GM23338 (cell line): ENCODE results near the gene FYTTD1. TPM values are rescaled to one million over a fixed set of nuclear protein-coding genes. Genes with fewer than 3 reads are reported as not detected.

Experiments used
- ATAC-seq: fragments of 200-7000 bp; cut with Tn5 transposase; 3 replicates; pipeline ENCODE4 v1.9.1; 2020
- DNase-seq: peaks from one replicate; pipeline ENCODE4 v3.0.0-alpha.2; 2015; ENCODE audit warnings: low spot score
- H2AFZ ChIP-seq: fragments of 200-600 bp; sonication (generic); 2 replicates; pipeline ENCODE4 v1.8.0; 2016; ENCODE audit warnings: antibody characterized with exemption, mild to moderate bottlenecking, moderate library complexity
- H3F3A ChIP-seq: fragments of 200-600 bp; sonication (generic); replicated peaks from 2 replicates; pipeline ENCODE4 v1.8.0; 2017; ENCODE audit warnings: antibody characterized with exemption, mixed run types, low read depth
- H3K27ac ChIP-seq: fragments of 200-600 bp; sonication (generic); 2 replicates; pipeline ENCODE4 v1.6.1; 2016; ENCODE audit warnings: low read depth
- H3K27me3 ChIP-seq: fragments of 200-600 bp; sonication (generic); 2 replicates; pipeline ENCODE4 v1.8.0; 2016; ENCODE audit warnings: mild to moderate bottlenecking, mixed run types, moderate library complexity; ENCODE audit not compliant: insufficient read depth
- H3K36me3 ChIP-seq: fragments of 200-600 bp; sonication (generic); 2 replicates; pipeline ENCODE4 v1.8.0; 2016; ENCODE audit warnings: mild to moderate bottlenecking; ENCODE audit not compliant: insufficient read depth
- H3K4me1 ChIP-seq: fragments of 200-600 bp; sonication (generic); 2 replicates; pipeline ENCODE4 v1.8.0; 2016; ENCODE audit warnings: mild to moderate bottlenecking, moderate library complexity; ENCODE audit not compliant: insufficient read depth
- H3K4me2 ChIP-seq: fragments of 200-600 bp; sonication (generic); 2 replicates; pipeline ENCODE4 v1.7.1; 2017; ENCODE audit warnings: mixed run types
- H3K4me3 ChIP-seq: fragments of 200-600 bp; sonication (generic); 2 replicates; pipeline ENCODE4 v1.6.1; 2016; ENCODE audit warnings: mixed run types
- H3K79me2 ChIP-seq: fragments of 200-600 bp; sonication (generic); replicated peaks from 2 replicates; pipeline ENCODE4 v1.8.0; 2017; ENCODE audit warnings: mild to moderate bottlenecking; ENCODE audit not compliant: insufficient read depth
- H3K9me2 ChIP-seq: fragments of 200-600 bp; sonication (generic); 2 replicates; pipeline ENCODE4 v1.8.0; 2017; ENCODE audit not compliant: insufficient read depth
- H4K20me1 ChIP-seq: fragments of 200-600 bp; sonication (generic); replicated peaks from 2 replicates; pipeline ENCODE4 v1.8.0; 2017; ENCODE audit warnings: mild to moderate bottlenecking; ENCODE audit not compliant: insufficient read depth
- H3K27ac Mint-ChIP-seq: 2 replicates; pipeline ENCODE4 v1.8.0; 2020; ENCODE audit warnings: inconsistent platforms, mild to moderate bottlenecking, moderate library complexity, mixed read lengths
- H3K27me3 Mint-ChIP-seq: 3 replicates; pipeline ENCODE4 v1.8.0; 2022; ENCODE audit warnings: low read depth, mild to moderate bottlenecking, moderate library complexity, mixed read lengths, inconsistent platforms; ENCODE audit not compliant: insufficient read depth, poor library complexity
- H3K36me3 Mint-ChIP-seq: 3 replicates; pipeline ENCODE4 v1.8.0; 2021; ENCODE audit warnings: low read depth, mild to moderate bottlenecking, inconsistent platforms, moderate library complexity, mixed read lengths
- H3K4me1 Mint-ChIP-seq: 3 replicates; pipeline ENCODE4 v1.8.0; 2020; ENCODE audit warnings: mild to moderate bottlenecking, inconsistent platforms, mixed read lengths
- H3K4me3 Mint-ChIP-seq: 3 replicates; pipeline ENCODE4 v1.8.0; 2021; ENCODE audit warnings: moderate library complexity, mild to moderate bottlenecking, inconsistent platforms, mixed read lengths
- H3K9me3 Mint-ChIP-seq: 3 replicates; pipeline ENCODE4 v1.8.0; 2020; ENCODE audit warnings: moderate library complexity, mild to moderate bottlenecking, inconsistent platforms, mixed read lengths
- CREB1 ChIP-seq: fragments of 250-450 bp; sonication (Bioruptor Pico); IDR thresholded peaks from 2 replicates; pipeline ENCODE4 v1.5.0; 2020; ENCODE audit warnings: low read depth, mild to moderate bottlenecking, moderate library complexity
- CTCF ChIP-seq, 2 experiments: fragments of 200-600 bp in 1 of 2; sonication (generic) in 1 of 2; conservative IDR thresholded peaks; 2 replicates each; pipeline versions ENCODE4 v1.5.1 to v1.6.1; 2016 to 2017; ENCODE audit warnings: antibody characterized with exemption in 2 of 2, low read depth in 2 of 2, mild to moderate bottlenecking in 2 of 2, moderate library complexity in 1 of 2
- ETS1 ChIP-seq: IDR thresholded peaks from 2 replicates; pipeline ENCODE4 v1.6.1; 2016; ENCODE audit warnings: antibody characterized with exemption
- EZH2 ChIP-seq: fragments of 200-600 bp; sonication (generic); IDR thresholded peaks from one replicate; pipeline ENCODE4 v1.8.0; 2017; ENCODE audit warnings: antibody characterized with exemption, mild to moderate bottlenecking, low read depth; ENCODE audit not compliant: unreplicated experiment
- EZH2phosphoT487 ChIP-seq: fragments of 200-600 bp; sonication (generic); IDR thresholded peaks from one replicate; pipeline ENCODE4 v1.8.1; 2018; ENCODE audit warnings: antibody characterized with exemption; ENCODE audit not compliant: unreplicated experiment
- JUNB ChIP-seq: IDR thresholded peaks from one replicate; pipeline ENCODE4 v1.6.1; 2016; ENCODE audit warnings: antibody characterized with exemption; ENCODE audit not compliant: unreplicated experiment
- NANOG ChIP-seq: IDR thresholded peaks from 2 replicates; pipeline ENCODE4 v1.6.1; 2016; ENCODE audit warnings: antibody characterized with exemption, borderline replicate concordance
- POLR2AphosphoS5 ChIP-seq: IDR thresholded peaks from 2 replicates; pipeline ENCODE4 v1.6.1; 2016; ENCODE audit warnings: antibody characterized with exemption, low read depth
- REST ChIP-seq: IDR thresholded peaks from one replicate; pipeline ENCODE4 v1.6.1; 2018; ENCODE audit warnings: antibody characterized with exemption; ENCODE audit not compliant: unreplicated experiment
- STAT1 ChIP-seq: IDR thresholded peaks from one replicate; pipeline ENCODE4 v1.6.1; 2016; ENCODE audit warnings: antibody characterized with exemption; ENCODE audit not compliant: unreplicated experiment
- ZNF114 ChIP-seq: fragments of 250-450 bp; sonication (Bioruptor Pico); IDR thresholded peaks from 2 replicates; pipeline ENCODE4 v1.5.0; 2020; ENCODE audit warnings: mild to moderate bottlenecking, moderate library complexity
- ZNF331 ChIP-seq: fragments of 250-450 bp; sonication (Bioruptor Pico); IDR thresholded peaks from 2 replicates; pipeline ENCODE4 v1.5.0; 2020; ENCODE audit warnings: low read depth, mild to moderate bottlenecking, moderate library complexity
- ZNF462 ChIP-seq: fragments of 250-450 bp; sonication (Bioruptor Pico); IDR thresholded peaks from 2 replicates; pipeline ENCODE4 v1.5.0; 2020; ENCODE audit warnings: mild to moderate bottlenecking, moderate library complexity
- polyA plus RNA-seq: library from polyadenylated mRNA; unstranded; fragments of >200 nt; fragmentation: Nextera tagmentation; extraction: Ambion mirVana; gene quantifications from 2 replicates; pipeline ENCODE4 v1.2.1, GENCODE V29; 2016
- total RNA-seq: library from RNA; depleted of rRNA; stranded (reverse); fragments of >200 nt; shearing (Covaris generic); gene quantifications from 2 replicates; pipeline ENCODE4 v1.2.3, GENCODE V29; 2014

FYTTD1 gene
- total and polyA plus RNA-seq, 2 experiments from 2014 or later = 13.7 to 14.8 TPM

- H3K36me3 Mint-ChIP-seq = peaks cover 38% of the 10 kb centered on the region
- ATAC-seq = no peak
- no peak overlapping the region for H3K4me2 ChIP-seq
- TF ChIP-seq STAT1 (no peak), NANOG (no peak), CTCF (conservative IDR thresholded peaks at IDR 0.05; ENCODE audit: low read depth in 2 of 2) (no peak), ETS1 (no peak), POLR2AphosphoS5 (no peak), ZNF114 (CRISPR knock-in tag) (no peak), ZNF462 (no peak), CREB1 (CRISPR knock-in tag) (no peak), REST (no peak), ZNF331 (CRISPR knock-in tag) (no peak), EZH2phosphoT487 (no peak), EZH2 (no peak), JUNB (no peak)
- no peaks in the 10 kb centered on the region for H3K9me2 ChIP-seq
- no peaks in the 10 kb centered on the region for H3K79me2 ChIP-seq
- H3K4me3 Mint-ChIP-seq = no peak overlapping the region
- no peaks in the 10 kb centered on the region for H3K27me3 ChIP-seq
- H3K4me1 ChIP-seq = no peaks in the 10 kb centered on the region
- peaks cover 4% of the 10 kb centered on the region for H3K27me3 Mint-ChIP-seq
- no peaks in the 10 kb centered on the region; the same call in 1 of the 2 replicates for H4K20me1 ChIP-seq
- no peaks in the 10 kb centered on the region for H3F3A ChIP-seq
- no peak overlapping the region for H3K4me3 ChIP-seq
- no peak overlapping the region for H3K27ac Mint-ChIP-seq
- no peak overlapping the region for H3K27ac ChIP-seq
- H3K4me1 Mint-ChIP-seq = no peaks in the 10 kb centered on the region
- no peak for DNase-seq
- no peak overlapping the region for H2AFZ ChIP-seq
- peaks cover 3% of the 10 kb centered on the region; the same call in 1 of the 2 replicates for H3K36me3 ChIP-seq
- no peaks in the 10 kb centered on the region for H3K9me3 Mint-ChIP-seq
These were observed 47.8 kb upstream of the FYTTD1 start for GRCh38 chr3:197701841-197702240.
